HTERT RPE-1 (cell line): ENCODE results near the gene EXOC6B.

ENCODE experiments used
- in situ Hi-C: fragments of 300-500 bp; cut with MboI; formaldehyde crosslinking; loops from 4 replicates; pipeline ENCODE4 v1.14.3; 2020; ENCODE audit warnings: low sequenced_read_pairs

The EXOC6B gene

DNA sequence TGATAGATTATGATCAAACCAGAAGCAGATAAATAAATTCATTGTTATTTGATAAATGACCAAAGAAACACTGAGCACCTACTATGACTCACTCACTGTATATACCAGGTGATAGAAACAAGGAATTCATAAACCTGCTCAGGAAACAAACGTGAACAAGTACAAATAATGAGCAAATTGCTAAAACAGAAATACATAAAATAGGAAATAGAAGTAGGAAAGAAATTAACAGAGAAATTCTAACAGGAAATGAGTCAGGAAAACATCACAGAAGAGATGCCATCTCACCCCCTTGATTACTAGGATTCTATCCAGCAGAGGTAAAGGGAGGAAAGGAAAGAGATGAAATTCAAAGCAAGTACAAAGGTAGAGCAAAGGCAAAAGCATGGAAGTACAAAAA lies 31.3 kb downstream of the EXOC6B start:
- in situ Hi-C loops: no loop called here

DNA sequence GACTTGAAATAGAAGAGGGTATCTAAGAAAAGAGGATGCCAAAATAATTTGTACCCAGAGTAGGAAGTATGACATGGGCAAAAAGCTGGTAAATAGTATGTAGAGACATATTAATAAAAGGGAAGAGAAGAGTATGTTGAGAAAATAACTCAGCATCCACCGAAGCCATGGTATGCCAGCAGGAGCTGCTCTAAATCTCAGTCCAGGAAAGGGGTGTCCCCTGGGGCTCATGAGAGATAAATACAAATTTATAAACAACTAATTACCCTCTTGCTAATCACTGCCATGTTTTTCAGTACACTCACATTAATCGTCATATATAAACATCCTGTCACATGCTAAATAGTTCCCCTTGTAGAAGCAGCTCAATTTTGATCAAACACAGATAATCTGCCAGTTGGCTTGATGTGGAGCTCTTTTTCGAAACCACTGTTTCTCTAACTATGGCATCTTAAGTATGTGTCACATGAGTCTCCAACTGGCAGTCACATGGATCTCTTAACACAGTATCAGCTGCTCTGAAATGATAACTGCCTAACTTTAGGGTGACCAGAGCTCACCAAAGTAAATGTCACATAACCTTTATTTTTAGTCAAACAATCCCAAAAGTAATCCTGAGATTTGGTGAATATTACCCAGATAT lies 31.9 kb downstream of the EXOC6B start:
- in situ Hi-C loops: no loop called here

DNA sequence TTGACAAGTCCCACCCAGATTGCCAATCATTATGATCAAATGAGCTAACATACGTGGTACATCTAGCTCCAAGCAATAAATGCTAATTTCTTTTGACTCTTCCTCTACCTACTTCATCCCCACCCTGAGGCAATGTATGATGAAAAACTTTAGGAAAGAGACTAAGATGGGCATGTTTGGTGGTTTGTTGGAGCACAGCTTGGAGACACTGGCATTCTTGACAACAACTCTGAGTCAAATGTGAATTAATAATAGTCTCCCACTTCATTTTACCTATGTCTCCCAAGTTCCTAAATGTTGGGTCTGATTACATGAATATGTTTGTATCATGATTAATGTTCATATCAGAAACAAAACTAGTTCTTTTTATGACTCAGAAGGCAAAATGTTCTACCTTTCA lies 36.6 kb downstream of the EXOC6B start:
- in situ Hi-C loops: no loop called here

DNA sequence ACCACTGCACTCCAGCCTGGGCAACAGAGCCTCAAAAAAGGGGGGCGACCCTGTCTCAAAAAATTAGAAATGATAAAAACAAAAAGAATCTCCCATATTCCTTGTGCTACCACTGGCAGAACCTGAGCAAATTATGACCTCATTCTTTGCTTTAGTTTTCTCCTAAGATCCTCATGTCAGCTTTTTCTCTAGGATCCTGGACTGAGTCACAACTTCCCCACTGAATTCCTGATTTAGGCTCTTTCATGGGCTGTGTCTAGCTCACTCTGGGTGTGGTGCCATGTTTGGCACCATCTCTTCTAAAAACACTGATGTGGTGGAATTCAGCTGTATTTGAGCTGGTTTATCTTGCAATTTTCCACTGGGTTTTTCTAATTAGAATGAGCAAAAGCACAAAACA lies 37.1 kb downstream of the EXOC6B start:
- in situ Hi-C loops: no loop called here

DNA sequence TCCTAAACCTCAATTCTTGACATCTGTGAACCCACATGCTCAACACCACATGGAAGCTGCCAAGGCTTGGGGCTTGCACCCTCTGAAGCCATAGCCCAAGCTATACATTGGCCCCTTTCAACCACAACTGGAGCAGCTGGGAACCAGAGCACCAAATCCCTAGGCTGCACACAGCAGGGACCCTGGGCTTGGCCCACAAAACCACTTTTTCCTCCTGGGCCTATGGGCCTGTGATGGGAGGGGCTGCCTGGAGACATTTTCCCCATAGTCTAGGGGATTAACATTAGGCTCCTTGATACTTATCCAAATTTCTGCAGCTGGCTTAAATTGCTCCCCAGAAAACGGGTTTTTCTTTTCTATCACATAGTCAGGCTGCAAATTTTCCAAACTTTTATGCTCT lies 40.3 kb downstream of the EXOC6B start:
- in situ Hi-C loops: no loop called here

DNA sequence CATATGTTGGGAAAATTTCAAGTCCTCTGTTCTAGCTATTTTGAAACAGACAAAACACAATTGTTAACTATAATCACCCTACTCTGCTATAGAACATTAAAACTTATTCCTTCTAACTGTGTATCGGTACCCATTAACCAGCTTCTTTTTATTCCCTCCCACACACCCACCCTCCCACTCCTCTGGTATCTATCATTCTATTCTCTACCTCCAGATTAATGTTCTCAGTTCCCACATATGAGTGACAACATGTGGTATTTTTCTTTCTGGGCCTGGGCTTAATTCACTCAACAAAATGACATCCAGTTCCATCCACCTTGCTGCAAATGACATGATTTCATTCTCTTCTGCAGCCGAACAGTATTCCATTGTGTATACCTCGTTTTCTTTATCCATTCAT lies 43.3 kb downstream of the EXOC6B start:
- in situ Hi-C loops: no loop called here

GRCh38 chr2:72781480-72781879 lies 44.4 kb downstream of the EXOC6B start:
- in situ Hi-C loops: no loop called here

DNA sequence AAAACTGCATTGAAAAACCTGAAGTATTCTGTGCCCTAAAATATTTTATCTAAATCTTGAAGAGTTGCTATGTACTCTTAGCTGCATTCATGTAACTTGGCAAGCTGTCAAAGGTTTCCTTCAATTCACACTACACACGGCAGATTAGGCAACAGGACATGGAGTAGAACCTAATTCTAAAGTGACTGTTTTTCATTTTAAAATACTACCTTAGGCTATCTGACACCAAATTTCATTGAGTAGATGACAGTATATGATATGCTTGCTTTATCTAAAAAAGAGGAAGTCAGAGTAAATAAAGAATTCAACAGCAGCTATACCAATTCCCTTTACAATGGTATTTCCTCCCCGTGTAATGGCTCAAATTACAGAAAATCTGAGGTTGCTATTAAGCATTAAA lies 45.4 kb downstream of the EXOC6B start:
- in situ Hi-C loops: no loop called here

DNA sequence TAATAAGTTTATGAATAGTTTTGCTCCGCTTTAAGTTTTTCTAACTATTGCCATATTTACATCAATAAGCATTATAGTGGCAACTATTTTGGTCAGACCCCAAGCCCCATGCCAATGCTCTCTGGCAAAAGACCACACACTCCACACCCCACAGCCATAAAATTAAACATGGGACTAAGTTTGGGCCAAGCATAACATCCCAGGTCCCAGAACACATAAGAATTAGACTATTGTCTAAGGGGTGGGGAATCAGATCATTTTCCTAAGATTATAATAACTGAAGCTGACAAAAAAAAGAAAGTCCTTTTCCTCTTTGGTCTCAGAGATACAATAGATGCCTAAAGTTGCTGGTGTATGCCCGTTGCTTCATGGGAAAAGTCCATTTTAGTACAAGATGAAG lies 46.3 kb downstream of the EXOC6B start:
- in situ Hi-C loops: no loop called here

GRCh38 chr2:72778410-72778809 lies 47.4 kb downstream of the EXOC6B start:
- in situ Hi-C loops: no loop called here

DNA sequence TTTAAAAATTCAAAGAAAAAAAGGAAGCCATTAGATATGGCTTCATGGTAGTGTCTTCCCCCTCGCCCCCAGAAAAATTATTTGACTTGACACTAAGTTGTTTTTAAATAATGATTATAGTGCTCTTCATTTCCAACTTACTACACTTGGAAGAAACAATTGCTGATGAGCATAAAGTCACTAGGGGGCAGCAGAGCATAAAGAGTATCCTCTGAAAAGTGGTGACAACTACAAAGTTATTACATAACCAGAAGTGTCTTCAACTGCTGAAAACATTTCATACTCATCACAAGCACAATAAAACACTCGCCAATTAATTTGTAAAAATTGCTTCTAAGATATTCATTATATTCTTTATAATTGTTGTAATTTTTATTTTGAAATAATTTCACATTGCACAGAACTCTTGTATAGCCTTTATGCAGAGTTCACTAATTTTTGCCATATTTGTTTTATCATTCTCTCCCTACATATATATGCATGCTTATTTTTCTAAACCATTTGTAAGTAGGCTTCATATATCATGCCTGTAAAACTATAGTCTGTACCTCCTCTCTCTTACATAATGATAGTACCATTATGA lies 54.9 kb downstream of the EXOC6B start:
- in situ Hi-C loops: loop anchor here (25.0 kb wide), 1 partner anchor 91 kb away; no protein-coding TSS in a partner anchor

DNA sequence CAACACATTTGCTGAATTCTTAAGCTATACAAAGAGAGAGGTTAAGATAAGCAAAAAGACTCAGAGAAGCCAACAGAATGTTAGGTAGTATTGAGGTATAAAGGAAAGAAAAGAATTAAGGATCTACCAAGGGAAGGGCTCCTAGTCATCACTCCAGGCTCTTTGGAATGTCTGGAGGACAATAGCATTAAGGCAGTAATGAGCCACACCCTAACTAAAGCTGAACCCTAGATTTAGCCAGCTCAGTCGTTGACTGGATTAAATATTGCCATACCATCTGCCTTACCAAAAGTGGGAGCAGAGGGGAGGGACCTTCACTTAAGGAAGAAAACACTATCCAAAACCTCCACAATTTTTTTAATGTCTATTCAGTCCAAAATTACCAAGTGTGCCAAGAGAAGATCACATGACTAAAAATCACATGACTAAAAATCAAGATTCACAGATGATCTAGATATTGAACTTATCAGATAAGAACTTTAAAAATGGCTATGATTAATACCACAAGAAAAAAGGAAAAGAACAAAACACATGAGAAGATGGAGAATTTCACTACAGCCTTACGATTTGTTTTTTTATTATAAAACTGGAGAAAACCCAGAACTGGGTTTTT lies 59.7 kb downstream of the EXOC6B start:
- in situ Hi-C loops: loop anchor here (25.0 kb wide), 1 partner anchor 96 kb away; no protein-coding TSS in a partner anchor

GRCh38 chr2:72762276-72762675 lies 63.6 kb downstream of the EXOC6B start:
- in situ Hi-C loops: loop anchor here (25.0 kb wide), 1 partner anchor 100 kb away; no protein-coding TSS in a partner anchor

DNA sequence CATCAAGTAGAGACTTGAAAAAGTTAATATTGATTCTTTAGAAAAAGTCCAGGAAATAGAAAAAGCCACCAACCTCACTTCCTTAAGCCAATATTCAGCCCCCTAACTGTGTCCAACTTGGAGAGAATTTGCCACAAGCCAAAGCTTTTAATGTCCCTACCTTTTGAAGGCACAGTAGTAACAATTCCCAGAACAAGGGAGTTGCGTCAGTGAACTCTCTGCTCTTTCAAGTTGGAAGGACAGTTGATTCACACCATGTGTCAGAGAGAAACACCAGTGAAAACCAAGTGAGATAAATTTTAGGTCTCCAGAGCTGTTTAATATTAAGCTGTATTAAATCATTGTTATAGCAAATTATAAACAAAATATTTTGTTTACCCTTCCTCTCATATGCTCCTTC lies 66.1 kb downstream of the EXOC6B start:
- in situ Hi-C loops: loop anchor here (25.0 kb wide), 1 partner anchor 103 kb away; no protein-coding TSS in a partner anchor

DNA sequence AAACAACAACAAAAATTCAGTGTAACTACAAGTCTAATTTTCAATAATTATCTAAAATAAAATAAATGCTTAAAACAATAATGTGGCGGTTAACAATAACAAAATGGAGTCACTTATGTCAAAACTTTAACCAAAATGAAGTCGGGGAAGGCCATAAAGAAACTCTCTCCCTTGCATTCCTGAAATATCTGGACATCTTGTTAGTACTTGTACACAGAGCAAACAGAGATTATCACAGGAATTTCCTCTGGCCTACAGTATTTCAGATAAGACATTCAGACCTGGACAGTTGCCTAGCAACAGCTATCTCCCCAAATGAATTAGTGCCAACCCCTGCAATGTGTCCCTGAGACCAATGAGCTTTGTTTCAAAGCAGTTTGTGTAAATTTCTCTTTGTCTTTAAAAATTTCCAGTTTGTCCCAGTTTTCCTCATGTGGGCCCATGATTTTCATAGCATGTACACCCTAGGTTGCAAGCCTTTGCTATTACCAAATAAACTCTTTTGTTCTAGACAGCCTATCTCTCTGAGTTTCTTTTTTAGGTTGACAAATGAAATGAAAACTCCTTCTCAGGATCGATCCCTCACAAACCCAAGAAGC lies 68.6 kb downstream of the EXOC6B start:
- in situ Hi-C loops: loop anchor here (25.0 kb wide), 1 partner anchor 105 kb away; no protein-coding TSS in a partner anchor

- in situ Hi-C loops: loop anchor here (25.0 kb wide), 1 partner anchor 106 kb away; no protein-coding TSS in a partner anchor
These were observed 70.0 kb downstream of the EXOC6B start for GRCh38 chr2:72755647-72756423.

DNA sequence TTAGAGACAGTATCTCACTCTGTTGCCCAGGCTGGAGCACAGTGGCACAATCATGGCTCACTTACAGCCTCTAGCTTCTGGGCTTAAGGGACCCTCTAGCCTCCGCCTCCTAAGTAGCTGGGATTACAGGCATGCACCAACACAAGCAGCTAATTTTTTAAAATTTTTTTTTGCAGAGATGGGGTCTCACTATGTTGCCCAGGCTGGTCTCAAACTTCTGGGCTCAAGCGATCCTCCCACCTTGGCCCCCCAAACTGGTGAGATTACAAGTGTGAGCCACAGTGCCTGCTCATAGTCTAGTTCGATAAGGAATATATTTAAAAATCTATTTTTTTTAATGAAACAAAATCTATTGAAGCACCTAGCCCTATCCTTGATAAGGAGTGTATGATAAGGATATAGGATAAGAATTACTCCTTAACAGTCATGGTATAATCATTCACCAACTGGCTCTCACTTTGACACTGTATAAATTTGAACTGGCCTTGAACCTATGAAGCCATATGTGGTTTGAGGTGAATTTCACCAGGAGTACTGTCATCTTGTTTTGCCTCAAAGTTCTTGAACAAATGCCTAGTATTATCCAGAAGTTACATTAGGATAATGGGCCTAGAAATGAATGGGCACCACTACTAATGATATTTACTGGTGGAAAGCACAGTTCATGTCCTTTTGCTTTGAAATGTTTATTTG lies 71.1 kb downstream of the EXOC6B start:
- in situ Hi-C loops: loop anchor here (25.0 kb wide), 1 partner anchor 108 kb away; no protein-coding TSS in a partner anchor

DNA sequence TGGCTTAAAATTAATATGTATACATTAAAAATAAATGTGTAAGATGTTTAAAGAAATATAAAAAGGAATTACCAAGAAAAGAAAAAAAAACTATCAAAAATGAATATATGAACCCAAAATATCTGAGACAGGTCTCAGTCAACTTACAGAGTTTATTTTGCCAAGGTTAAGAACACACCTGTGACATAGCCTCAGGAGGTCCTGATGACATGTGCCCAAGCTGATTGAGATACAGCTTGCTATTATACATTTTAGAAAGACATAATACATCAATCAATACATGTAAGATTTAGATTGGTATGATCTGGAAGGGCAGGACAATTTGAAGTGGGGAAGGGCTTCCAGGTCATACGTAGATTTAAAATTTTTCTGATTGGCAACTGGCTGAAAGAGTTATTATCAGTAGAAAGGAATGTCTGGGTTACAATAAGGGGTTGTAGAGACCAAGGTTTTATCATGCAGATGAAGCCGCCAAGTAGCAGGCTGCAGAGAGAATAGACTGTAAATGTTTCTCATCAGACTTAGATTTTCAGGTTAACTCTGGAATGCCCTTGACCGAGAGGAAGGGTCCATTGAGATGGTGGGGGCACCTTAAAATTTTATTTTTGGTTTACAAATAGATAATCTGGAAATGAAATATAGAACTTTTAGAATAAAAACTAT lies 74.7 kb downstream of the EXOC6B start:
- in situ Hi-C loops: loop anchor here (25.0 kb wide), 1 partner anchor 111 kb away; no protein-coding TSS in a partner anchor

DNA sequence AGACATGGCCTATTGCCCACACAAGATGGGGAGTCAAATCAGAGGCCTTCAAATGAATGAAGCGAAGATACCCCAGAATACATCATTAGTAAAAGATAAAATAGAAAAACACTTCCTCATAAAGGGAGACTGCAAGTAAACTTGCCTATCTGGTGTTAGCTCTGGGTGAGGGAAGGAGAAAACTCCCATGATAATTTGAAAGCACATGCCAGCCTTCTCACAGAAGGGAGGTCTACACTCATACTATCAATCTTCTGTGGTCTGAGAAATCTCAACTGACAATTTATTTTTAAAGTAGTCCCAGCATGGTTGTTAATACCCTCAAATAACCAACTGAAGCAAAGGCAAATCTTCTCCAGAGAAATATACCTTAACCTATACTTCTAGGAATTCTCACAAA lies 75.4 kb downstream of the EXOC6B start:
- in situ Hi-C loops: loop anchor here (25.0 kb wide), 1 partner anchor 112 kb away; no protein-coding TSS in a partner anchor

- in situ Hi-C loops: no loop called here
These were observed 78.5 kb downstream of the EXOC6B start for GRCh38 chr2:72747344-72747743.
